H1 (cell line): ENCODE results near the gene PRKCD. TPM values are rescaled to one million over a fixed set of nuclear protein-coding genes. Genes with fewer than 3 reads are reported as not detected.

ENCODE experiments used
- CTCF ChIA-PET: fragments of 300-600 bp; sonication (Branson Sonifier 250); formaldehyde crosslinking; loops from one replicate; lab custom pipeline; 2021; ENCODE audit not compliant: partially characterized antibody; lab: Charles Lee
- POLR2A ChIA-PET: fragments of 300-600 bp; sonication (Branson Sonifier 250); formaldehyde crosslinking; loops from one replicate; lab custom pipeline; 2021; ENCODE audit warnings: inconsistent platforms; ENCODE audit not compliant: partially characterized antibody; lab: Charles Lee
- DNase-seq, 2 experiments: peaks; one replicate each; pipeline versions ENCODE4 v3.0.0 to v3.0.0-alpha.2; 2010 to 2022; ENCODE audit warnings: low spot score in 2 of 2, low read depth in 1 of 2, mixed read lengths in 1 of 2
- FAIRE-seq: peaks from 2 replicates; lab custom pipeline; 2011; peaks lifted over from hg19 to GRCh38; lab: Jason Lieb, UNC
- H2AFZ ChIP-seq: 2 replicates; pipeline ENCODE4 v1.8.1; 2012; ENCODE audit warnings: low read length, inconsistent platforms
- H2AK5ac ChIP-seq: 2 replicates; pipeline ENCODE4 v1.6.1; 2013; ENCODE audit warnings: low read depth, low read length
- H2BK120ac ChIP-seq: replicated peaks from 2 replicates; pipeline ENCODE3; 2013; ENCODE audit warnings: low read depth, low read length, inconsistent platforms
- H2BK12ac ChIP-seq: 2 replicates; pipeline ENCODE4 v1.6.1; 2013; ENCODE audit warnings: low read depth, low read length
- H2BK15ac ChIP-seq: 2 replicates; pipeline ENCODE4 v1.6.1; 2013; ENCODE audit warnings: low read length
- H2BK20ac ChIP-seq: 2 replicates; pipeline ENCODE4 v1.6.1; 2013; ENCODE audit warnings: low read length
- H2BK5ac ChIP-seq: 2 replicates; pipeline ENCODE4 v1.6.1; 2013; ENCODE audit warnings: low read depth, low read length
- H3K14ac ChIP-seq: 2 replicates; pipeline ENCODE4 v1.6.1; 2013; ENCODE audit warnings: inconsistent platforms; ENCODE audit not compliant: insufficient read length
- H3K18ac ChIP-seq: 2 replicates; pipeline ENCODE4 v1.6.1; 2013; ENCODE audit warnings: low read length; ENCODE audit errors: extremely low read depth
- H3K23ac ChIP-seq: 2 replicates; pipeline ENCODE4 v1.6.1; 2013; ENCODE audit warnings: inconsistent platforms; ENCODE audit not compliant: insufficient read length
- H3K23me2 ChIP-seq: 2 replicates; pipeline ENCODE4 v1.6.1; 2013; ENCODE audit warnings: low read depth, low read length
- H3K27ac ChIP-seq: 2 replicates; pipeline ENCODE4 v1.6.1; 2011; ENCODE audit warnings: low read depth, low read length, inconsistent platforms
- H3K27me3 ChIP-seq, 4 experiments: replicated peaks in 1 of 4; 1 replicate in 1 of 4; 2 replicates in 3 of 4; pipeline versions ENCODE4 v1.6.1 to v1.8.1; 2011 to 2013; ENCODE audit warnings: low read length in 3 of 4, mild to moderate bottlenecking in 3 of 4, inconsistent platforms in 2 of 4, mixed read lengths in 2 of 4, moderate library complexity in 1 of 4; ENCODE audit not compliant: control insufficient read depth in 3 of 4, insufficient read depth in 3 of 4; ENCODE audit errors: extremely low read depth in 1 of 4
- H3K36me3 ChIP-seq, 4 experiments: 2 replicates each; pipeline versions ENCODE4 v1.6.1 to v1.8.1; 2011 to 2013; ENCODE audit warnings: mild to moderate bottlenecking in 4 of 4, low read length in 3 of 4, moderate library complexity in 2 of 4, control low read depth in 1 of 4, inconsistent platforms in 1 of 4; ENCODE audit not compliant: insufficient read depth in 4 of 4, control insufficient read depth in 2 of 4
- H3K4ac ChIP-seq: replicated peaks from 2 replicates; pipeline ENCODE3; 2013; ENCODE audit warnings: low read length, low read depth, mixed read lengths, inconsistent platforms; ENCODE audit not compliant: insufficient read length
- H3K4me1 ChIP-seq, 4 experiments: replicated peaks in 1 of 4; 1 replicate in 1 of 4; 2 replicates in 3 of 4; pipeline versions ENCODE4 v1.6.1 to v1.8.1; 2011 to 2013; ENCODE audit warnings: low read length in 3 of 4, inconsistent platforms in 2 of 4, mixed read lengths in 1 of 4; ENCODE audit not compliant: insufficient read depth in 4 of 4, control insufficient read depth in 3 of 4
- H3K4me2 ChIP-seq, 2 experiments: 2 replicates each; pipeline versions ENCODE4 v1.6.1 to v1.8.1; 2011 to 2013; ENCODE audit warnings: low read depth in 2 of 2, low read length in 2 of 2, control low read depth in 1 of 2, inconsistent platforms in 1 of 2, mild to moderate bottlenecking in 1 of 2; ENCODE audit not compliant: insufficient read depth in 1 of 2
- H3K4me3 ChIP-seq, 4 experiments: fragments of 200-600, 300-600 bp in 1 of 4; sonication (generic), shearing (Covaris generic), sonication (Bioruptor Twin) in 1 of 4; 2 replicates each; pipeline versions ENCODE4 v1.5.1 to v1.8.1; 2011 to 2016; ENCODE audit warnings: low read length in 4 of 4, low read depth in 3 of 4, control low read depth in 2 of 4, inconsistent platforms in 2 of 4, mild to moderate bottlenecking in 2 of 4, mixed read lengths in 1 of 4, moderate library complexity in 1 of 4; ENCODE audit not compliant: insufficient read depth in 2 of 4; ENCODE audit errors: extremely low read depth in 1 of 4
- H3K56ac ChIP-seq: replicated peaks from 2 replicates; pipeline ENCODE3; 2013; ENCODE audit warnings: low read depth, mild to moderate bottlenecking, mixed read lengths, low read length, inconsistent platforms; ENCODE audit not compliant: insufficient read length
- H3K79me1 ChIP-seq: 2 replicates; pipeline ENCODE4 v1.6.1; 2013; ENCODE audit warnings: low read depth, low read length, control low read depth
- H3K79me2 ChIP-seq, 2 experiments: 2 replicates each; pipeline versions ENCODE4 v1.6.1 to v1.8.1; 2012 to 2013; ENCODE audit warnings: low read length in 2 of 2, mild to moderate bottlenecking in 2 of 2, inconsistent platforms in 1 of 2; ENCODE audit not compliant: insufficient read depth in 2 of 2, control insufficient read depth in 1 of 2
- H3K9ac ChIP-seq, 4 experiments: replicated peaks in 1 of 4; 1 replicate in 1 of 4; 2 replicates in 3 of 4; pipeline versions ENCODE4 v1.6.1 to v1.8.1; 2011 to 2013; ENCODE audit warnings: low read depth in 3 of 4, low read length in 3 of 4, control low read depth in 2 of 4, mild to moderate bottlenecking in 2 of 4, moderate library complexity in 2 of 4, inconsistent platforms in 1 of 4; ENCODE audit errors: extremely low read depth in 1 of 4
- H3K9me3 ChIP-seq, 2 experiments: 2 replicates each; pipeline versions ENCODE4 v1.6.1 to v1.8.1; 2012 to 2013; ENCODE audit warnings: mild to moderate bottlenecking in 2 of 2, moderate library complexity in 2 of 2, control low read depth in 1 of 2, inconsistent platforms in 1 of 2, low read depth in 1 of 2, low read length in 1 of 2, mixed read lengths in 1 of 2; ENCODE audit not compliant: insufficient read depth in 2 of 2
- H4K20me1 ChIP-seq, 2 experiments: replicated peaks in 1 of 2; 2 replicates each; pipeline versions ENCODE3 to v1.8.1; 2011 to 2013; ENCODE audit warnings: inconsistent platforms in 2 of 2, low read length in 2 of 2, mild to moderate bottlenecking in 1 of 2; ENCODE audit not compliant: insufficient read depth in 2 of 2, control insufficient read depth in 1 of 2
- H4K5ac ChIP-seq: 2 replicates; pipeline ENCODE4 v1.6.1; 2013; ENCODE audit warnings: low read length, low read depth, mixed read lengths, inconsistent platforms; ENCODE audit not compliant: insufficient read length
- H4K8ac ChIP-seq: 2 replicates; pipeline ENCODE4 v1.8.0; 2013; ENCODE audit warnings: mild to moderate bottlenecking, moderate library complexity, low read length, inconsistent platforms; ENCODE audit not compliant: insufficient read depth; ENCODE audit errors: extremely low read depth
- H4K91ac ChIP-seq: replicated peaks from 2 replicates; pipeline ENCODE3; 2013; ENCODE audit warnings: low read length, mixed read lengths, inconsistent platforms; ENCODE audit not compliant: insufficient read length
- RBBP5 ChIP-seq: IDR thresholded peaks from 2 replicates; pipeline ENCODE4 v1.7.1; 2012; ENCODE audit warnings: low read depth, mild to moderate bottlenecking, inconsistent platforms, low read length, moderate library complexity, borderline replicate concordance
- WGBS, 2 experiments: shearing (Covaris generic) in 1 of 2; methylation state at CpG; one replicate each; pipeline versions ENCODE4 v1.1.6 to v1.1.7; 2013 to 2015; ENCODE audit warnings: low lambda C conversion rate in 2 of 2, mixed read lengths in 2 of 2, inconsistent platforms in 1 of 2, low coverage in 1 of 2, missing lambda C conversion rate in 1 of 2; ENCODE audit not compliant: insufficient replicate concordance in 2 of 2, insufficient coverage in 1 of 2, insufficient read length in 1 of 2; ENCODE audit errors: extremely low coverage in 1 of 2, missing lambda C conversion rate in 1 of 2; 5-methylcytosine and 5-hydroxymethylcytosine counted together
- polyA plus RNA-seq, 7 experiments: library from polyadenylated mRNA; depleted of rRNA in 3 of 7; stranded (reverse) in 5 of 7; unstranded in 2 of 7; fragments of >200 nt in 5 of 7; fragments of 200-250 nt in 2 of 7; gene quantifications; 1 replicate in 5 of 7; 2 replicates in 1 of 7; 4 replicates in 1 of 7; pipeline versions ENCODE4 v1.2.1 to v1.2.3, GENCODE V29; 2011 to 2013; ENCODE audit warnings: missing spikeins in 2 of 7, mixed read lengths in 2 of 7
- total RNA-seq: library from RNA; stranded (reverse); fragmentation: NEBNext Ultra II Directional; extraction: Animal tissue kit (Norgen Biotek cat#: 25700); gene quantifications from 2 replicates; pipeline ENCODE4 v1.2.1, GENCODE V29; 2021

The PRKCD gene
- total and polyA plus RNA-seq, 2 of the 8 experiments (the other 6 are each of a cell fraction or from before 2014, with no cell fraction given) = 22.6 to 23.9 TPM

DNA sequence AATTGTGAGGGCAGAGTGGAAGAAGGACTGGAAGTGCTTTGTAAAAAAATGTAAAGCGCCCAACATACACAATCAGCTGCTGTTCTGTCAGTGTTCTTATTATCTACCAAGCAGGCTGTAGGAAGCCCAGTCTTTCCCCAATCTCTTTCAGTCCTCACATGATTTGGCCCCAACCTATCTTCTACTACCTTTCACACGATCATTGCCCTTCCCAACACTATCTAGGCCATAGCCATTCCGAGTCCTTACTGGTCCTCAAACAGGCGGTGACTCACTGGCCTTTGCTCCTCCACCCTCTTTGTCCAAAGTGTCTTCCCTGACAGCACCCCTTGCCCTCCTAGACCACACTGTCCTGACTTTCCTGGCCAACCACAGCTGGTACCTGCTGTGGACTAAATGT, 29.9 kb upstream of the PRKCD start:
- no peaks in the 10 kb centered on the region for H3K36me3 ChIP-seq
- H2AK5ac ChIP-seq = 0 out of 2 replicates have a peak overlapping the region, but pooled peaks have one; percentile 61
- H2BK120ac ChIP-seq = no peak overlapping the region
- peaks cover 0 to 5% (median 3%) of the 10 kb centered on the region in 4 experiments; a peak in 3 of 7 replicates for H3K4me1 ChIP-seq
- no peaks in the 10 kb centered on the region for H3K27me3 ChIP-seq
- H4K91ac ChIP-seq = no peak overlapping the region
- H3K56ac ChIP-seq = no peak overlapping the region
- H3K23ac ChIP-seq = no peak overlapping the region
- H3K9ac ChIP-seq = peak overlapping the region in 2 of 4 experiments; percentile 83 to 84; a peak in 4 of 7 replicates
- WGBS, 2 experiments = 90% methylated on average over 4 of the region's 4 CpGs; no CpG with 5 or more reads in 1 of the 2 experiments
- no peak overlapping the region for H4K5ac ChIP-seq
- no peak for TF ChIP-seq RBBP5
- H3K79me2 ChIP-seq = peaks cover 0 to 14% of the 10 kb centered on the region in 2 experiments; a peak in 3 of 4 replicates
- peak overlapping the region; percentile 26 to 94 (median 90); a peak in 5 of 8 replicates for H3K4me3 ChIP-seq
- no peak overlapping the region for H3K4ac ChIP-seq
- DNase-seq (no peak), FAIRE-seq (no peak)
- 0 out of 2 replicates have a peak, but pooled peaks cover 2% of the 10 kb centered on the region for H3K79me1 ChIP-seq
- ChIA-PET CTCF (interaction anchor here (1.0 to 11.8 kb wide), 11 partner anchors 8 to 67 kb away, joined by 3 to 164 read pairs (median 6); partner anchors contain the start of gene PRKCD), POLR2A (interaction anchor here (0.7 to 3.7 kb wide), 10 partner anchors 9 to 363 kb away, joined by 3 to 18 read pairs (median 4); partner anchors contain the start of gene CACNA1D)
- H2BK15ac ChIP-seq = peak overlapping the region; percentile 49; the same call in 1 of the 2 replicates
- H2AFZ ChIP-seq = peak overlapping the region; percentile 69; the same call in 1 of the 2 replicates
- no peaks in the 10 kb centered on the region for H4K20me1 ChIP-seq
- H3K23me2 ChIP-seq = peaks cover 7% of the 10 kb centered on the region
- peak overlapping the region; percentile 88 to 89 for H3K4me2 ChIP-seq
- no peak overlapping the region for H4K8ac ChIP-seq
- no peak overlapping the region for H3K14ac ChIP-seq
- H3K18ac ChIP-seq = no peak overlapping the region
- H3K9me3 ChIP-seq = no peaks in the 10 kb centered on the region
- no peak overlapping the region for H3K27ac ChIP-seq
- no peak overlapping the region for H2BK20ac ChIP-seq
- H2BK5ac ChIP-seq = no peak overlapping the region
- peak overlapping the region; percentile 86; the same call in 1 of the 2 replicates for H2BK12ac ChIP-seq
